ENCODE results near the gene AHNAK2.

The AHNAK2 gene

DNA sequence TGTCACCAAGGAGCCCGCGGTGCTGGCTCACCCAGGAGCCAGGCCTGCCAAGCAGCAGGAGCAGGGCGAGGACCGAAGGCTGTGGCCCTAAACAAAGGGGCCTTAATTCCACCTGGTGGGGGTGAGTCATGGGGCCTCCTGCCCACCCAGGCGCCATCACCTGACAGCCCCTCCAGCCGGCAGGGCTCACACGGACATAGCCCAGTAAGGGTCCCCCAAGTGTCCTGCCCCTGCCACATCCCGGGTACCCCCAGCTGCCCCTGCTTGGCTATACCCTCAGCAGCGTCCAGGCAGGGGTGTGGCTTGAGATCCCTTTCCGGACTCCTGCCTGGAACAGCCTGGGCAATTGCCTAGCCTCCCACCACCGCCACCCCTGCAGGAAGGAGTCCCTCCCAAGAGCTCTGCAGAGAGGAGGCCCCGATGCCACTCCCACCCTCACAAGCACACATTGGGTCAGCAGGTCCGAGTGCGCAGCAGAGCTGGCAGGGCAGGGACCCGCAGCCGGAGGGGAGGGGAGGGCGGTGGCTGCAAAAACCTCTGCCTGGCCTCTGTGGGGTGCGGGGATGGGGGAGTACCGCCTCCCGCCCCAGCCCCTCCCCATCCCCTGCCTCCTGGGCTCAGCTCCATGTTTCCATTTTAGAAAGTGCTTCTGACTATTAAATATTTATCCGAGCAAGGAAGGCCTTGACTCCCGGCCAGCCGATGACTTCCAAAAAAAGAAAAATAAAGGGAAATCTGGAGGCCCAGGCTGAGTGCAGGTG lies 4.6 kb downstream of the AHNAK2 start:
- no peak for DNase-seq (ENCODE audit: low read depth in 2 of 2)

DNA sequence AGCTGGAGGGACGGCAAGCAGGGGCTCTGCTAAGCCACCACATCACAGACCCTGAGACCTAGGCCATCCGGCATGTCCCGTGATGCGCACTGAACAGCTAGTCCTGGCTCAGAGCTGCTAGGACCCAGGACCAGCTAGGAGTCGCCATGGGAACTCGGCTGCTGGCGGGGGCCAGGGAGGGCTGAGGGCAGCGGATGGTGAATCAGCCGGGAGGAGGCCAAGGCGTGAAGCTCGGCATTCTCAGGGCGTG lies 5.1 kb downstream of the AHNAK2 start:
- DNase-seq (ENCODE audit: low read depth in 2 of 2), result no peak

DNA sequence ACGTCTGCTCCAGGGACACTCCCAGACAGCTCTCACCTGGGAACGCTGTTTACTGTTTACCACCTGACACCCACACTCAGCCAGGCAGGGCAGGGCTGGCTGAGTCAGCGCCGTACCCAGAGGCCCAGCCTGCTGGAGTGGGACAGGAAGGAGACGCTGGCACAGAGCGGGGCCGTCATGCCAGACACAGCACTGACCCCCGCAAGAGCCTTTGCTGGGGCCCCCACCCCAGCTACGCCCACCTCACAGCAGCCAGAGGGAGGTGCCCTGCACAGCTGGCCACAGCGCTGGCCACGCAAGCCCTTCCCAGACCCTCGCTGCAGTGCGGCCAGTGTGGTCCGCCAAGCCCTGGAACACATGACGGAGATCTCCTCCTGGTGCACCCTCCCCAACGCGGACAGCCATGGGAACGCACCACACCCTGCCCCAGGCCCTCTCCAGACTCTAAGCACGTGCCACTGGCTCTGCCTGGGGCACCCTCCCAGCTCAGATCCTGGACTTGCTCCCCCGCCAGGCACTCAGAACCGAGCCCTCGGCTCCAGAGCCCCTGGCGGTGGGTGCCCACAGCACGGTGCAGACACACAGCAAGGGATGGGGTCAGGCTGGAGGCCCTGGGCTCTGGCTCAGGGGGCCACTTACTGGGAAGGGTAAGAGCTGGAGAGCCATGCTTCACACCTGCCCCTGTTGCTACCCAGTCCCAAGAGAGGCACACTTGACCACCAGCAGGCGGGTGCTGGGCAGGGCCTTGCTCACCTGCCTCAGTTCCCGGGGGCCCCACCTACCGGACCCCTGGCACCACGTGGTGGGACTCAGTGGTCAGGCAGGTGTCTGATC lies 5.7 kb downstream of the AHNAK2 start:
- no peak for DNase-seq (ENCODE audit: low read depth in 2 of 2)

DNA sequence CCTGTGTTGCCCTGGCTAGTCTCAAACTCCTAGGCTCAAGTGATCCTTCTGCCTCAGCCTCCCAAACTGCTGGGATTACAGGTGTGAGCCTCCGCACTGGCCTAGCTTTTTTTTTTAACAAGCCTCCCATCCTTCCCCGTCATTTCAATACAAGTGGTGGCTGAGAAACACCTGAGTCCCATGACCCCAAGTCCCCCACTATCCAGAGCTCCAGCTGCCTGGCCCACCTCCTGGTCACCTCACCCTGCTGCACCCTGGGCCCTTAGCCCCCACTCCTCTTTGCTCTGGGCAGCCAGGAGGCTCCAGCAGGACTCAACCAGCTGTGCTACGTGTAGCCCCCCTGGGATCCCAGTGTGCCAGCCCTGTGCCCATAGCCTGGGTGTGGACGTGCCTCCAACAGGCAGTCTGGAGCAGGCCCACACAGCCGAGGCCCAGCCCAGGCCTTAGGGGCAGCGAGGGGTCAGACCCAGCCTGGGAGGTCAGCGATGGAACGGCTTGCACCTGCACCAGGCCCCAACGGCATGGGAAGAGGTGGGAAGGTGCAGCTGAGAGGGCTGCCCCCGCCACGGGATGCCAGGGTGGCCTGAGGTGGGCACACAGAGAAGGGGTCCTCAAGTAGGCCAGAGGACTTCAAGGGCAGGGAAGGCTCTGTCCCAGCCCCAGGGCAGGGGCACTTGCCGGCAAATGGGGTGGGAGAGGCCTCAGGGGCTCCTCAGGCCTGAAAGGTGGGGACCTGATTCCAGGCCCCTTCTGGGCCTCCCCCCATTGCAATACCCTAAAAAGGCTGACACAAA lies 6.5 kb downstream of the AHNAK2 start:
- no peak for DNase-seq (ENCODE audit: low read depth in 2 of 2)

DNA sequence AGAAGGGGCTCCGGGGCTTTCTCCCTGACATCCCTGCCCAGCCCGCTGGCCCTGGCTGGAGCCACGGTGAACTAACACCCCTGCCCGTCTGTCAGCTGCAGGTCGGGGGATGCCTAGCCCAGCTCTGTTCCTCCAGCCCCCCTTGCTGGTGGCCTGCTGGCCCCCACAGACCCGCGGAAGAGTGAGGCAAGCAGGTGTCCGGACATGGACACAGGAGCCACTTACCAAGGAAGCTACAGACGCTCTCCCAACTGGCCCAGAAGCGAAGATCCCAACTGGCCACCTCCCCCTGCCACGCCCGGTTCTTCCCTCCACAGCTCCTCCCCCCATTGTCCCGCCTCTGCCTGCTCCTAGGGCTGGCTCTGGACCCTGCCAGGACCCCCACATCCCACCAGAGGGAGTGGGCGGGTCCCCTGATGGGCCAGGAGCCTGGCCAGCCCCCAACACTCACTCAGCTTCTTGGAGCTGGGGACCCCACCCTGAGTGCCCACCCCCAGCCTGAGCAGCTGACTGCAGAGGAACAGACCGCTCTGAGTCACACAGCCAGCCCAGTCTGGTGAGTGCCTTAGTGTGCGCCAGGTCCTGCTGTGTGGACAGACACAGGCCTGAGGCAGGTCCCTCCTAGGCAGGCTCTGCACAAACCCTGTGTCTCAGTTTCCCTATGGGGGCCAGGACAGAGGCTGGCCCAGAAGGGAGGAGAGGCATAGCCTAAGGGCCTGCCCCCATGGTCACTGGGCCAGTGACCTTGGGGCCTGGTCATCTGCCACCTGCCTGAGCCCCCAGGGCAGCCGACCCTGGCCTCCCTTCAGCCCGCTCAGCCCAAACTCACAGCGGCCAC lies 7.7 kb downstream of the AHNAK2 start:
- DNase-seq (ENCODE audit: low read depth in 2 of 2), result no peak

DNA sequence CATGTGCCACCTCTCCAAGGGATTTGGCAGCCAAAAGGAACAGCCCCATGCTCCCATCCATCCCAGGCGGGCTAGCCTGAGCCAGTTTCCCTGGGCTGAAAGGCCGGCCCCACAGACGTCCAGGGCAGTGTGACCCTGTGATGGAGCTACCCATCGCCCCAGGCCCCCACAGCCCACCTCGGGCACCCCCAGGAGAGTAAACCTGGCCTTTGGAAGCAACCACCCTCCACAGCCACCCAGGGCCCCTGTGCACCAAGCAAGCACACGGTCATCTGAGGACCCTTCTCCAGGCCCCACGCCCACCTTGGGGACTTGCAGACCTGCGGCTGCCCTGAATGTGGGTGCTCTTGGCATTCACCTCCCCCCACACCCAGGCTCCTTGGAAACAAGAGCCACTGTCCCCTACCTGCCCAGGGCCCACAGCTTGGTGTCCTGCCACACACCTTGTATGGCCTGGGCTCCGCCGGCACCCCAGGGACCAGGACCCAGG lies 8.4 kb downstream of the AHNAK2 start:
- no peak for DNase-seq (ENCODE audit: low read depth in 2 of 2)

DNA sequence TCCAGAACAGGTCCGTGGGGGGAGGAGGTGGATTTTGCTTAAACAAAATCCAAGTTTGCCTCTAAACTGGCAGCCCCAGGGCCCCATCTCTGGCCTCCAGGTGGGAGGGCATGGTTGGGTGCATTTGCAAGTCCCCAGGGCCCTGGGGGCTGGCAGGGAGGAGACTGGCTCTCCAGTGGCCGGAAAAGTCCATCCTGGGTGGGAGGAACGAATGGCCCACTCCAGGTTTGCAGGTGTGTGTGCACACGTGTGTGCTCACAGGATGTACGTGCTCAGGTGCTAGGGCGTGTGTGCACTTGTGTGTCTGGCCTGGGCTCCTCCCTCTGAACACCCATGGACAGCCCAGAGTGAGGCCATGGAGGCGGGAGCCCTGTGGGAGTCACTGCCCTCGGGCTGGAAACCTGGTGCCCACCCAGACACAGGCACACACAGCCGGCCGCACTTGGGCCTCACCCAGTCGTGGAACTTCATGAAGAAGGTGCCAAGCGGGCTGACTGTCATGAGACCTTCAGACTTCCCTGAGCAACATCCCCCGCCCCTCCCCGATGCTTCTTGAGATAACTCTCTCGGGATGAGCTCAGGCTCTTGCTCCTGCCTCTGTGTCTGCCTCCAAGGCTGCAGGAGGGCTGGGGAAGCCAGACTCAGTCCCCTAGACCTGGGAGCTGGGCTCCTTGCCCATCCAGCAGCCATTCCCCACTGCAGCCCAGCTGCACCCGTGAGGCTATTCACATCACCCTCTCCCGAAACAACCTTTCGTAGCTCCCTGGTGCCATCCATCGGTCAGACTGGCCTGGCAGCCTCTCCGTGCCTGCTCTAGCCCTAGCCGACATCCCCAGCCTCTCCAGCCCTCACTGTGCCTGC lies 9.4 kb downstream of the AHNAK2 start:
- DNase-seq (ENCODE audit: low read depth in 2 of 2), result no peak

DNA sequence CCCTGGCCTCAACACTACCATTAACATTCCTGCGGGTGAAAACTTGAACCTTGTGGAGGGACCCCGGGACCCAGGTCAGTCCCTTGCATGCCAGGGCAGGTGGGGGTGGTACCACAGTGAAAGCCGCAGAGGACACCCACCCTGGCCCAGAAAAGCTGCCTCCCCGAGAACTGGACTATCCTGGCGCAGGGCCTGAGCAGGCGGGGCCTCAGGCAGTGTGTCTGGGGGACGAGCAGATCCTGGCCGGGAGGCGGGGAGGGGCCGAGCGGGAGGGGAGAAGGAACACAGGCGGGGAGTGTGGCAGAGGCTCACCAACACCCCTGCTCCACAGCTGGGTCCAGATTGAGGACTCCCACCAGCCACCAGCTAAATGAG lies 10.0 kb downstream of the AHNAK2 start:
- DNase-seq (ENCODE audit: low read depth in 2 of 2), result no peak

DNA sequence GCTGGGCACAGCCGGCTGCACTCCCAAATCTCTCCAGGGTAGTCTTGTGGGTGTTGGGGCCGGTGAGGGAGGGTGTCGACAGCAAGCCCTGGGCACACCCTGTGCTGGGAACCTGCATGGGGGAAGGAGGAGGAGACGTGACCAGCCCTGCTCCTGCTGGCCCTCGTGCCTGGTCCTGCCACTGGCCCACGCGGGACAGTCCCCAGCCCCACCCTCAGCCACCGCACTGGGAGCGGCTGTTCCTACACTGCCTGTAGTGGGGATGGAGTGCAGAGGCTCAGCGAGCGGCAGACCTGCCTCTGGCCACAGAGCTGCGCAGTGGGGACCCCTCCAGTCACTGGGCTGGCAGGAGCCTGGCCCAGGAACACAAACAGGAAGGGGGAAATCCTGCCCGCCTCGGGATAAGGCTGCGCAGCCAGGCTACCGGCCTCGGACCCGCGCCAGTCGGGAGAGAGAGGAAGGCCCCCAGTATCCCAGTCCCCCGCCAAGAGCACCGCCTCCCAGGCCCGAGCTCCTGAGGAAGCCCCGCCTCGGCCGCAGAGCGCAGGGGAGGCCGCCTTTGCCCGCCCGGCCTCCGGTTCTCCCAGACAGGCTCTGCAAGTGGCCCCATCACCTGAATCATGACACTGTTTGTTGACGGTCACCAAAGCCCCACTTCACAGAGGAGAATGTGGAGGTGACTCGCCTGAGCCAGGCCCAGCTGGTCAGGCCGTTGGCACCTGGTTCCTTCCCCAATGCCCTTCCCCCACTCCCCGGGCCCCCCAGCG lies 10.6 kb downstream of the AHNAK2 start:
- DNase-seq (ENCODE audit: low read depth in 2 of 2), result no peak

DNA sequence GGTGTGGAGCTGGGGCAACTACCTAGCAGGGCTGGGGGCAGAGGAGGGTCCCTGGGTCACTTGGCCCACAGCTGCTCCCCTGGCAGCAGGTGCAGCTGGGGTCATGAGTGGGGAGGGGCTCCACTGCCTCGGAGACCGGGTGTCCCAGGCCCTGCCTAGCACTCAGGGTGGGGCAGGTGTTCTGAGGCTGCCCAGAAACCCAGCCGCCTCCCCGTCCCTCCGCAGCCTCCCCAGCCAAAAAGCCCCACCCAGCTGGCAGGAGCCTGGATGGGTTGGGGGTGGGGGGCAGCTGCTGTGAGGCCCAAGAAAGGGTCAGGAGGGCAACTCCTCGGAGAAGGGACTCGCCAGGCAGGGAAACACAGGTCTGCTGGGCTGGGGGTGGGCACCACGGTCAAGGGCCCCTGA lies 11.2 kb downstream of the AHNAK2 start:
- no peak for DNase-seq (ENCODE audit: low read depth in 2 of 2)

DNA sequence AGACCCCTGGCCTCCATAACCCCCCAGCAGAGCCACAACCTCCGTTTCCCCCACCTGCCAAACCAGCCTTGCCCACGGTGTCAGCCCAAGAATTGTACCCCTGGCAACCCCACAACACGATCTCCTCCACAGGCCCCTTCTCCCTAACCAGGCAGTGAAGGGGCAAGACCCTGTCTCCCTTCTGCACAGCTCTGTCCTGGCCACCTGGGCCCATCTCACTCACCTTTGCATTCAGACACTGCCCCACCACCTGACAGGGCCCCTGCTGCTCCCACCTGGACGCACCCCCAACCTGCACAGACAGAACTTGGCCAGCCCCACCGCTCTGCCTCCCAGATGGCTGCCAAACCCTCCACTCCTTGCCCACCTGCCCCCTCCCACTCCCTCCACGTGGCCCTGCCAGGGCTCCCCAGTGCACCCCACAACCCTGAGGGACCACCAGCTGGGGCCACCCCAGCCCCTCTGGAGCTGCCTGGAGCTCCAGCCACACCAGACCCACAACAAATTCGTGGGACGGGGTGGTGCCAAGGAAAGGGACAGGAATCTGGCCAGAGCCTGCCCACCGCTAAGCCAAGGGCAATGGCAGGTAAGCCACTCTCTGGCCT lies 11.8 kb downstream of the AHNAK2 start:
- no peak for DNase-seq (ENCODE audit: low read depth in 2 of 2)

DNA sequence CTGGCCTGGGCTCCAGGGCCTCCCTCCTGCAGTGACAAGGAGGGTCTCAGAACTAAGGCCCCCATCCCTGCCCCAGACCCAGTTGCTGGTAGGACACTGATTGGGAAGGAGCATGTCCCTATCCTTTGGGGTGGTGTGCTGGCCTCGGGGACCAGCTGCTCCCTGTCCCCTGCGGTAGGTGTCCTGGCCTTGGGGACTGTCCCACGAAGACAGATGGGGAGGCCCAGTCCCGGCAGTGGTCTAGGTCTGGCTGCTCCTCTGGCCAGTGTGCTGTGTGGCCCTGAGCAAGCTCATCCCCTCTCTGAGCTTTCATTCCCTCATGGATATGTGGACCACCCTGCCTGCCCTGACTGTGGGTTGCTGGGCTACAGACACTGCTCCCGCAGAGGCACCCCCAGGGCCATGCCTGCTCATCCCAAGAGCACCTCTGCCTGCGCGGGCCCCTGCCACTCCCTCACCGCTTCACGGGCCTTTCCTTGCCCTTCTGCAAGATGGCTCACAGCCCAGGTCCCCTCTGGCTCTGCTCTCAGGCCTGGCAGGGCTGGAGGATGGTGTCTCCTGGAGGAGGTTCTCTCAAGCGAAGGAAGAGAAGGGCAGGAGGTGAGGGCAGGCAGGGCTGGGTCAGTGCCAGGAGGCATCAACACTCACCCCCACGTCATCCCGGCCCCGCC lies 12.5 kb downstream of the AHNAK2 start:
- no peak for DNase-seq (ENCODE audit: low read depth in 2 of 2)

DNA sequence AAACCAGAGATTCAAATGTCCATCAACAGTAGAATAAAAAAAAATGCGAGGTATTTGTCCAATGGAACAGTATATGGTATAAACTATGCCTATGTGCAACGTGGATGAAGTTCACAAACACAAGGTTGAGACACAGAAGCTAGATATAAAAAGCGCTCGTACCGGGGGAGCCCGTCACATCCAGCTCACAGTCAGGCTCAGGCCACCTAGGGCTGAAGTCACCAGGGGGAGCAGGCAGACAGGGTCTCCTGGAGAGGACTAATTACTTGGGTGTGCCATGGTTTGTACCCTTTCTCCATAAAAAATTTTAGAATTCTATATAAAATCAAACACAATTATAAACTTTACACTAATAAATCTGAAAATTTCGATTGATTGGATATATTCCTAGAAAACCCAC lies 13.6 kb downstream of the AHNAK2 start:
- no peak for DNase-seq (ENCODE audit: low read depth in 2 of 2)

DNA sequence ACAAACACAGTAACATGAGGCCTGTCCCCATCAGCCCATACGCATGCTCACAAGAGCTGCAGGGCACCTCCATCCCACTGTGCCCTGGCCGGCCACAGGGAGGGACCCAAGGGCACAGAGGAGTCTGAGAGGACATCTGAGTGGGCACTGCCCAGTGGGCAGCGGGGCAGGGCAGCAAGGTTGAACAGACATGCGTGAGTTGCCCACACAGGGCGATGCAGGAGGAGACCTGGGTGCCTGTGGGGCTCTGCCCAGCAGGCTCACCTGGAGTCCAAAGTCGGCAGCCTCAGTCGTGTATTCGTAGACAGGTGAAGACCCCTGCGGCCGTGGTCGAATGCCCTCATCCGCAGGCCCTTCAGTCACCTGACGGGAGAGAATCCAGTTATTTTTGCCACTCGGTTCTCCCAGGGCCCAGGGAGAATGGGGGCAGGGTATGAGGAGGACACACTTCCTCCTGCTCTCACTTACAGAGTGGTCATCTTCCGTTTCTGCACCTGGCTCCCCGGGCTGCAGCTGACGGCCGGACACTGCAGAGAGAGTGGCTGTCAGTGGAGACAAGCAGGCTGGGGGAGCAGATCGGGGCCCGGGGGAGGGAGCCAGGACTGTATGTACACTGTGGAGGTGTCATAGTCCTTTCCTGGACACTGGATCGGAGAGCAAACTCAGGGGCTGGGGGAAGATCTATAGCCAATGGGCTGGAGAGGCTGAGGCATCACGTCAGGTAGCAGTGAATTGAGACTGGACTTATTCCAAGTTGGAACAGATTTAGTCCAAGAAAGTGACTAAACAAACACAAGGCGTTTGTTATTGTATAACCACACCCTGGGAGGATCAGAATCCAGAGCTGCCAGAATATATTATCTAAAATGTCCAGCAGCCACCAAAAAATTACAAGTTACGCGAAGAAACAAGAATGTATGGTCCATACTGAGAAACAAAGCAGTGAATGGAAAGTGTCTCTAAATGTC lies 20.7 kb downstream of the AHNAK2 start:
- DNase-seq (ENCODE audit: low read depth in 2 of 2), result no peak

DNA sequence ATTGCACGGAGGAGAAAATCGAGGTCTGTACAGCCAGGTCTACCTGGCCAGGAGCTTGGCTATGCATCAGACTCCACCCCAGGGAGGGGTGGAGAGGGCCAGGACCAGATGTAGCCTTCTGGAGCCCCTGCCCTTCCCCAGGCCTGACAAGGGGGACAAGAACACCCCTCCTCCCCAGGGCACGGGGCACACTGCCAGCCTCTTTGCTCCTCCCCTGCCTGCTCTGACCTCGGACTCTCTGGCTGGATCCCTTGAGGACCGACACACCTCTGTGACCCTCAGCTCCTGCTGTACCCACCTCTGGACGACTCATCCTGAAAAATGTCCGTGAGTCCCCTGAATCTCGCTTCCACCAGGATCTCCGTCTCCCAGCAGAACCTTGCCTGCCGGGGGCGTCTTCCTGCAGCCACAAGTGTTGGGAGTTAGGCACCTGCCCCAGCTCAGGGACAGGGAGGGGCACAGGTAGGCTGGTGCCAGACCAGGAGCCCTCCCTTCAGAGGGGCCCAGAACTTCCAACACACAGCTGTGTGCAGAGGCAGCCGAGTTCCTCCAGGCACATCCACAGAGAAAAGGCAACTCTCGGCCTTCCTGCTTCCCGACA lies 21.8 kb downstream of the AHNAK2 start:
- DNase-seq (ENCODE audit: low read depth in 2 of 2), result no peak

DNA sequence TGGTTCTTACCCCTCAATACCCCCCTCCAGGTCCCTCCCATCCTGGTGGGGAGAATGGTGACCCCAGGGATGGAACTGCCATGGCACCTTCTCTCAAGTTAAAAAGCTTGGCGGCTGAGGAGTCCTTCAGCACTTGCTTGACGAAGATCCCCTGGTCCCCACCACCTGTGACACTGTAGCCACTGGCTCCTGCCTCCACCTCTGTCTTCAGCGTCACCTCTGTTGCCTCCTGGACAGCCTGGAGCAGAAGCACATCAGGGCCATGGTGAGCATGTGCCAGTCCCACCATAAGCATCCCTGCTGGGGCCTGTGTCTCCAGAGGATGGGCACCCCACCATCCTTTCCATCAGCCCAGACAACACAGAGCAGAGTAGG lies 22.8 kb downstream of the AHNAK2 start:
- DNase-seq (ENCODE audit: low read depth in 2 of 2), result no peak

DNA sequence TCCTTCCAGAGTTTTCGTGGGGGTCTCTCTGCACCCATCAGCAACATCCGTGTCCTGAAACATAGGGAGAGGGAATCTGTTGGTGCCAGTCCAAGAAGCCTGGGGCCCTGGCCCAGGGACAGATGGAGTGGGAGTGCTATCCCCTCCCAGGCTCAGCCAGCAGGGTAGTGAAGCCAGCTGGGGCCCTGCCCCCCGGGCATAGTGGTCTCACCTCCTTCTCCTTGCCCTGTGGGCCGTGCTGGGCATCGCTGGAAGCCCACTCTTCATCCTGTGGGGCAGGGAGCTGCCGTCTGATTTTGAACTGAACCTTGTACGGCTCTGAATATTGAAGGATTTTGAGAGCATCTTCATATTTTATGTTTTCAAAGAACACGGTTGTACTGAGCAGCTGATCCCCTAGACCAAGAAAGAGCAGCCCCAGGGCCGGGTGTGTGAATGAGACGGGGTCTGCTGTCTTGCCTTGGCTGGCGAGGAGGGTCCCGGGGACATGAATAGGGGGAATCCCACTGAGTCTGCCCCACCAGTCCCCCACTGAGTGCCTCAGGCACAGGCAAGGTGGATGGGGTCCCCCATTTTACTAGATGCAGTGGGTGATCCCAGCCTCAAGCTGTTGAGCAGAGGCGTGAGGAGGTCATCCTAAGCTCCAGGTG lies 23.3 kb downstream of the AHNAK2 start:
- no peak for DNase-seq (ENCODE audit: low read depth in 2 of 2)

Data from stimulated activated CD4-positive, alpha-beta T cell treated with anti-CD3 and anti-CD28 coated beads, Interleukin-4, amount 100 ng/mL, for 48 hours (primary cell).